ENCODE measurements around the gene TTYH2.
"Not testable (repeated sequence)": the region's sequence is repeated elsewhere in the genome, so short reads cannot be mapped to it uniquely, and the experiment has no call there.

Gene TTYH2

DNA sequence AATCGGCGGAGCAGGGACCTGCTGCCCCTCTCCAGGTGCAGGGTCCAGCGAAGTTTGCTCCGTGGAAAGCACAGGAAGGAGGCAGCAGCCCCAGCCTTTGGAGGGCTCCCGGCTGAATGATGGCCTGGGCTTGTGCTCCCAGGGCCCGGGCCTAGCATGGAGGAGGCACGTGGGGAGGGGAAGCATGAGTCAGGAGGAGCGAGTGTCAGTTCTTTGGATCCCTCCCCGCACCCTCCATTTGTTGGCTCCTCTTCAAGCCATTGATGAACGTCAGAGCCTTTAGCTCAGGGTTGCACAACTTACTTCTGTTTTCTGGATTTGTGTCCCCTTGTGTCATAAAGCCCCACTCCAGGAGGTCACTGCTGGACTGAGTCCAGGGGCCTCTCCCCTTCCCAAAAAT is 25.8 kb downstream of the TTYH2 start:
- no peak for DNase-seq

DNA sequence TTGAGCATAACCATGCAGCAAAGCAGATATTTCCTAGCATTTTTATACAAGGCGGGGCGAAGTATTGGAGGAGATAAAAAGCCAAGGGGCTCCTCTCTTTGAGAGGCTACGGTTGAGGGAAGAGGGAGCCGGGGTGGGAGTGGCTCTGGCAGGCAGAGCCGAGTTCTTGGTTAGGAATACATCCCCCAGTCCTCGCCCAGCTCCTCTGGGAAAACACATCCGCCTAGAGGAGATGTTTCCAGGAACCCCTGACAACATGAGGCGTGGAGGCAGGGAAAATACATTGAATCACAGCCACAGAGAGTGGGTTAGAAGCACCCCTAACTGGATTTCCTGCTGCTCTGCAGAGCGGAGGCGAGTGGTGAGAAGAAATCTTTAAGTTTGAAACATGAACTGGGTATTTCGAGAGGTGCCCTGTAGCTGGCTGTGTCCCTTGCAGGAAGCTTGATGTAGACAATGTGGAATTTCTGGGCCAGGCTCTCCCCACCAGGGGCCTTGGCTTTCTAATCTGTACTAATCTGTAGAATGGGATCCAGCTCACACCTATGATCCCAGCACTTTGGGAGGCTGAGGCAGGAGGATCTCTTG is 27.3 kb downstream of the TTYH2 start:
- DNase-seq, result no peak

- no peak for DNase-seq
Observed at GRCh38 chr17:74241431-74241830, 28.1 kb downstream of the TTYH2 start.

DNA sequence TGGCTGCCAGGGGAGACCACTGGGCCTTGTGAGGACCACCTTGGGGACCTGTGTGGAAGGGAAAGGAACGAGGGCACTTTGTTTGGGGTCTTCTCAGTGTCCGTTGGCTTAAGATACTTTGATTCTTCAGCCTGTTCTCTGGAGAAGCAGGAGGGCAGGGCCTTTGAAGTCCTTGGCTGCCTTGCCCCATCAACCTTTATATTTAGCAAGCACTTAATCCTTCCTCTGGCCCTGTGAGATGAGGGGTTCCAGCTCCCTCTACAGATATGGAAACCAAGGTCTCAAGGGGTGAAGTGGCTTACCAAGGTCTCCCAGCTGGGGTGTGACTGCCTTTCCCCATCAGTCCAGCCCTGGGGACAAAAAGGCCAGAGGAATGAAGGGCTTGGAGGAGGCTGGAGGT is 28.5 kb downstream of the TTYH2 start:
- DNase-seq, result no peak

DNA sequence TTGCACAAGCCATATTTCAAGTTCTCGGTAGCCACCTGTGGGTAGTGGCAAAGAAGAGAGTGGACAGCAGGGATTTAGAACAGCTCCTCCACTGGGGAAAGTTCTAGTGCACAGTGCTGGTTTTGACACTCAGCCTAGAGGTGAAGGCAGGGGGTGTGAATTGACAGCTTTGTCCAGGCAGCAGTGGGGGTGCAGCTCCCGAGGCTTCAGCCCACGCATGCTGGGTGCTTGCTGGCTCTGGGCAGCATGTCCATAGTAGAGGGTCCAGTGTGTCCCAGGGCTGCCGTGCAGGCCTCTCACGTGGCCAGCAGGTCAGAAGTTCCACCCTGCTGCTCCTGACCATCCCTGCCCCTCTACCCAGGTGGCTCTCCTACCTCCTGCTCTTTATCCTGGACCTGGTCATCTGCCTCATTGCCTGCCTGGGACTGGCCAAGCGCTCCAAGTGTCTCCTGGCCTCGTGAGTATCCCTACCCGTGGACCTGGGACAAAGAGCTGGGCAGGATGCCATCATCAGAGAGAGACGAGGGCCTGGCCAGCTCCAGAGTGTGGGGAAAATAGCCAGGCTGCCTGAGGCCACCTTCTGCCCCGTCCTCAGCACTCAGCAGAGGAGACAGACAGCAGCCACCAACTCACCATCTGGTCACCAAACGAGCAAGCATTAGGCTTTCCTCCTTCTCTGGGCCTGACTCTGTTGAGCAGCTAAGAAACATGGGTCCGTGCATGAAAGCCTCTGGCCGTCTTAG is 29.8 kb downstream of the TTYH2 start:
- no peak for DNase-seq

GRCh38 chr17:74244128-74244527 is 30.8 kb downstream of the TTYH2 start:
- no peak for DNase-seq

GRCh38 chr17:74244548-74244947 is 31.2 kb downstream of the TTYH2 start:
- DNase-seq, result no peak

- no peak for DNase-seq
Observed at GRCh38 chr17:74245145-74245831, 31.9 kb downstream of the TTYH2 start.

DNA sequence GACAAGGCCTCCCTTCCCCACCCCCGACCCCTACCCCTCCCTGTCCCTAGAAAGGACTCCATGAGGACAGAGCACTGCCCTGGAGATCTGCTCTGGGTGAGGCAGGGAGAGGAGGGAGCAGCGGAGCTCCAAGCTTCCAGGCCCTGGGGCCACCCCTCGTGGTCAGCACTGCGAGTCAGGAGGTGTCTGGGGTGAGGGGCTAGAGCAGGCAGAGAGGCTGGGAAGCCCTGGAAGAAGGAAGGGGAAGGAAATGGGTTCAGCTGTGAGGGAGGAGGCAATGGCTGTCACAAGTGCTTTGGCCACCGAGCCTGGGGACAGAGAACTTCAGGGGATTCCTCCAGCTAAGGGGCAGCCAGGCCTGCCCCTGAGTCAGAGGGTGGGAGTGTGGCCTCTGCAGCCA is 32.5 kb downstream of the TTYH2 start:
- DNase-seq, result no peak

GRCh38 chr17:74249590-74250270 is 36.4 kb downstream of the TTYH2 start:
- no peak for DNase-seq

DNA sequence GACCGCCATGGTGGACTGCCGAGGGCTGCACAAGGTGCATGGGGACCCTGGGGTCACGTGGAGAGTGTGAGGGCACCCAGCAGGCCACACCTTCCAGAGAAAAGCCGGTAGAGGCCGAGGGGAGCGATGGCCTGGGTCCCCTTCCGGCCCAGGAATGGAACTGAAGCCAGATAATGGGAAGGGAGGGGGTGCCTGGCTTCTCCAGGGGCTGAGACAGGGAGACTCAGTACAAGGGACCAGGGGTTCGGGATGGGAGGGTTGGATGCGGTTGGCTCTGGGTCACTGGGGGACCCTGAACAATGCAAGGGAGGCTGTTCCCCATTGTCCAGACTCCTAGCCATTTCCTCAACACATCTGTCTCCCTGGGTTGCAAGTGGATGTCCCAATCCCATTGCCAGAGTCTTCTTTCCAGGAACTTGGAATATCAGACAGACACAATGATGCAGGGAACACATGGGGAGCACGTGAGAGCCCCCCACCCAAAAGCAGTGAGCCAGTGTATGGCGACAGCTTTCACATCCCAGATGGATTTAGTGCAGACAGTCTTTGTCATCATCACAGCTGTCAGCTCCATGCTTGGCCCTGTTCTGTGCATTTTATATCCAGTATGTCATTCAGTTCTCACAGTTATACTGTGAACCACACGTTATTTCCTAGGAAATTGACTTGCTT is 37.1 kb downstream of the TTYH2 start:
- no peak for DNase-seq

- no peak for DNase-seq
Observed at GRCh38 chr17:74251051-74251450, 37.7 kb downstream of the TTYH2 start.

GRCh38 chr17:74251569-74251968 is 38.2 kb downstream of the TTYH2 start:
- DNase-seq, result no peak

- no peak for DNase-seq
Observed at GRCh38 chr17:74252211-74252610, 38.8 kb downstream of the TTYH2 start.

- DNase-seq, result no peak
Observed at GRCh38 chr17:74253036-74253435, 39.7 kb downstream of the TTYH2 start.

GRCh38 chr17:74257311-74257710 is 43.9 kb downstream of the TTYH2 start:
- no peak for DNase-seq

GRCh38 chr17:74259667-74260524 is 46.5 kb downstream of the TTYH2 start:
- DNase-seq, result no peak

DNA sequence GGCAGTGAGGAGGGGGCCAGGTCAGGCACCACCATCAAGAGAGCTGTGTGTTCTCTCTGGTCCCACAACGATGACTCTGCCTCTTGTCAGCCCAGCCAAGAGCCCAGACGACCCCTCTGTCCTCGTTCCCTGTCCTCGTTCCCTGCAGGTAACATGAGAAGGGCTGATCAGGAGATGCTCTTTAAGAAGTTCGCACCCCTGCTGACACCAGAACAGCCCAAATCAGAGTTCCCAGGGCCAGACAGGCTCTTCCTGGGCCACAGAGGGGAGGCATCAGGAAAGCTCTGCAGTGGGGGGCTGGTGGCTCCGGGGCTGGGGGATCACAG is 47.1 kb downstream of the TTYH2 start:
- DNase-seq, result no peak

GRCh38 chr17:74262601-74263000 is 49.2 kb downstream of the TTYH2 start:
- no peak for DNase-seq

DNA sequence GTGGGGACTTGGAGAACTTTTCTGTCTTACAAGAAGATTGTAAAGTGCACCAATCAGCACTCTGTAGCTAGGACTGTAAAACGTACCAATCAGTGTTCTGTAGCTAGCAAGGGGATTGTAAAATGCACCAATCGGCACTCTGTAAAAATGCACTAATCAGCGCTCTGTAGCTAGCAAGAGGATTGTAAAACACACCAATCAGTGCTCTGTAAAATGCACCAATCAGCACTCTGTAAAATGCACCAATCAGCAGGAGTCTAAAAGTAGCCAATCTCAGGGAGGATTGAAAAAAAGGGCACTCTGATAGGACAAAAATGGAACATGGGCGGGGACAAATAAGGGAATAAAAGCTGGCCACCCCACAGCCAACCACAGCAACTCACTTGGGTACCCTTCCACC is 53.7 kb downstream of the TTYH2 start:
- not testable (repeated sequence) for DNase-seq

GRCh38 chr17:74267579-74267978 is 54.2 kb downstream of the TTYH2 start:
- DNase-seq, result no peak

- DNase-seq, result no peak
Observed at GRCh38 chr17:74267987-74268499, 54.7 kb downstream of the TTYH2 start.
